ENCODE results near the gene SEM1. TPM values are rescaled to one million over a fixed set of nuclear protein-coding genes. Genes with fewer than 3 reads are reported as not detected.

The SEM1 gene
- total and polyA plus RNA-seq, 2 of the 8 experiments (the other 6 are each of a cell fraction or from before 2014, with no cell fraction given), result 20.8 to 75.3 TPM

DNA sequence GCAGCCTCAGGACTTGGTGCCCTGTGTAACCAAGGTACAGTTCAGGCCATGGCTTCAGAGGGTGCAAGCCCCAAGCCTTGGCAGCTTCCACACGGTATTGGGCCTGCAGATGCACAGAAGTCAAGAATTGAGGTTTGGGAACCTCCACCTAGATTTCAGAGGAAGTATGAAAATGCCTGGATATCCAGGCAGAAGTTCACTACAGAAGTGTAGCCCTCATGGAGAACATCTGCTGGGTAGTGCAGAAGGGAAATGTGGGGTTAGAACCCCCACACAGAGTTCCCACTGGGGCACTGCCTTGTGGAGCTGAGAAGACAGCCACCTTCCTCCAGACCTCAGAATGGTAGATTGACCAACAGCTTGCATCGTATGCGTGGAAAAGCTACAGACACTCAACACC, 3.4 kb upstream of the SEM1 start:
- no peak overlapping the region for H3K4ac ChIP-seq (replicated peaks; ENCODE audit: insufficient read length, low read depth, low read length)
- H4K8ac ChIP-seq (ENCODE audit: extremely low read depth, insufficient read depth, low read length), result no peak overlapping the region
- FAIRE-seq, result no peak
- CTCF ChIA-PET (ENCODE audit: partially characterized antibody), result interaction anchor here (1.1 kb wide), 1 partner anchor 117 kb away, joined by 3 read pairs; no protein-coding TSS in a partner anchor
- no peaks in the 10 kb centered on the region for H3K79me1 ChIP-seq (ENCODE audit: low read depth, low read length)
- no peaks in the 10 kb centered on the region; a peak in 1 of 8 replicates for H3K36me3 ChIP-seq (ENCODE audit: control insufficient read depth in 2 of 4, insufficient read depth in 4 of 4, low read length in 3 of 4)
- DNase-seq (ENCODE audit: low read depth in 1 of 2, low spot score in 2 of 2), result no peak
- H3K79me2 ChIP-seq (ENCODE audit: control insufficient read depth in 1 of 2, insufficient read depth in 2 of 2, low read length in 2 of 2), result peaks cover 0 to 13% of the 10 kb centered on the region in 2 experiments; a peak in 3 of 4 replicates
- H3K4me1 ChIP-seq (replicated peaks in 1 of 4; ENCODE audit: control insufficient read depth in 3 of 4, insufficient read depth in 4 of 4, low read length in 3 of 4), result peaks cover 0 to 5% (median 1%) of the 10 kb centered on the region in 4 experiments; a peak in 2 of 7 replicates
- no peak overlapping the region for H4K91ac ChIP-seq (replicated peaks; ENCODE audit: insufficient read length, low read length)
- H3K27me3 ChIP-seq (replicated peaks in 1 of 4; ENCODE audit: control insufficient read depth in 3 of 4, extremely low read depth in 1 of 4, insufficient read depth in 3 of 4, low read length in 3 of 4), result peaks cover 0 to 1% (median 0%) of the 10 kb centered on the region in 4 experiments; a peak in 1 of 7 replicates
- WGBS, 2 experiments (ENCODE audit: extremely low coverage in 1 of 2, insufficient coverage in 1 of 2, insufficient read length in 1 of 2, insufficient replicate concordance in 2 of 2, low coverage in 1 of 2, low lambda C conversion rate in 2 of 2, missing lambda C conversion rate in 1 of 2), result 89% methylated on average over 3 of the region's 3 CpGs; no CpG with 5 or more reads in 1 of the 2 experiments
- no peak overlapping the region for H3K4me2 ChIP-seq (ENCODE audit: insufficient read depth in 1 of 2, low read depth in 2 of 2, low read length in 2 of 2)
- no peak overlapping the region for H2BK5ac ChIP-seq (ENCODE audit: low read depth, low read length)
- H3K23ac ChIP-seq (ENCODE audit: insufficient read length), result no peak overlapping the region
- H2BK12ac ChIP-seq (ENCODE audit: low read depth, low read length), result no peak overlapping the region
- no peaks in the 10 kb centered on the region for H4K20me1 ChIP-seq (replicated peaks in 1 of 2; ENCODE audit: control insufficient read depth in 1 of 2, insufficient read depth in 2 of 2, low read length in 2 of 2)
- no peak overlapping the region for H3K9ac ChIP-seq (replicated peaks in 1 of 4; ENCODE audit: extremely low read depth in 1 of 4, low read depth in 3 of 4, low read length in 3 of 4)
- H2BK120ac ChIP-seq (replicated peaks; ENCODE audit: low read depth, low read length), result no peak overlapping the region
- POLR2A ChIA-PET (ENCODE audit: partially characterized antibody), result no interaction called here
- H2BK20ac ChIP-seq (ENCODE audit: low read length), result no peak overlapping the region
- no peak overlapping the region for H3K18ac ChIP-seq (ENCODE audit: extremely low read depth, low read length)
- no peaks in the 10 kb centered on the region for H3K23me2 ChIP-seq (ENCODE audit: low read depth, low read length)
- H3K27ac ChIP-seq (ENCODE audit: low read depth, low read length), result no peak overlapping the region
- no peak overlapping the region for H3K4me3 ChIP-seq (ENCODE audit: extremely low read depth in 1 of 4, insufficient read depth in 2 of 4, low read depth in 3 of 4, low read length in 4 of 4)
- H3K56ac ChIP-seq (replicated peaks; ENCODE audit: insufficient read length, low read depth, low read length), result no peak overlapping the region
- H3K14ac ChIP-seq (ENCODE audit: insufficient read length), result no peak overlapping the region
- peaks cover 8 to 26% of the 10 kb centered on the region in 2 experiments for H3K9me3 ChIP-seq (ENCODE audit: insufficient read depth in 2 of 2, low read depth in 1 of 2, low read length in 1 of 2)
- no peak overlapping the region for H2BK15ac ChIP-seq (ENCODE audit: low read length)
- H2AFZ ChIP-seq (ENCODE audit: low read length), result no peak overlapping the region
- no peak overlapping the region for H4K5ac ChIP-seq (ENCODE audit: insufficient read length, low read depth, low read length)
- H2AK5ac ChIP-seq (ENCODE audit: low read depth, low read length), result no peak overlapping the region
- no peak for TF ChIP-seq TCF12 (IDR thresholded peaks at IDR 0.05; ENCODE audit: low read depth, low read length)
- TF ChIP-seq CREB1 (IDR thresholded peaks at IDR 0.05), result no peak
